Tibial nerve (tissue), 4 donors: Measurements from ENCODE around the gene FCER2.
A peak's percentile ranks its signal among the peaks of the same experiment; 100 is the strongest.

ENCODE experiments used
- EP300 ChIP-seq, 2 donors: sonication (generic); formaldehyde crosslinking; IDR thresholded peaks; one replicate each; pipeline ENCODE4 v1.6.1; 2017; ENCODE audit warnings: antibody characterized with exemption in 2 of 2, mild to moderate bottlenecking in 1 of 2
- TF ChIP-seq, protein P1 (sequence below), 5 experiments: fragments of 200-600 bp in 3 of 5; fragments of 450-650 bp in 2 of 5; sonication (generic) in 3 of 5; IDR thresholded peaks; one replicate each; pipeline ENCODE4 v1.5.1; 2016 to 2019; ENCODE audit warnings: antibody characterized with exemption in 5 of 5, mild to moderate bottlenecking in 3 of 5, moderate library complexity in 2 of 5

DNA sequence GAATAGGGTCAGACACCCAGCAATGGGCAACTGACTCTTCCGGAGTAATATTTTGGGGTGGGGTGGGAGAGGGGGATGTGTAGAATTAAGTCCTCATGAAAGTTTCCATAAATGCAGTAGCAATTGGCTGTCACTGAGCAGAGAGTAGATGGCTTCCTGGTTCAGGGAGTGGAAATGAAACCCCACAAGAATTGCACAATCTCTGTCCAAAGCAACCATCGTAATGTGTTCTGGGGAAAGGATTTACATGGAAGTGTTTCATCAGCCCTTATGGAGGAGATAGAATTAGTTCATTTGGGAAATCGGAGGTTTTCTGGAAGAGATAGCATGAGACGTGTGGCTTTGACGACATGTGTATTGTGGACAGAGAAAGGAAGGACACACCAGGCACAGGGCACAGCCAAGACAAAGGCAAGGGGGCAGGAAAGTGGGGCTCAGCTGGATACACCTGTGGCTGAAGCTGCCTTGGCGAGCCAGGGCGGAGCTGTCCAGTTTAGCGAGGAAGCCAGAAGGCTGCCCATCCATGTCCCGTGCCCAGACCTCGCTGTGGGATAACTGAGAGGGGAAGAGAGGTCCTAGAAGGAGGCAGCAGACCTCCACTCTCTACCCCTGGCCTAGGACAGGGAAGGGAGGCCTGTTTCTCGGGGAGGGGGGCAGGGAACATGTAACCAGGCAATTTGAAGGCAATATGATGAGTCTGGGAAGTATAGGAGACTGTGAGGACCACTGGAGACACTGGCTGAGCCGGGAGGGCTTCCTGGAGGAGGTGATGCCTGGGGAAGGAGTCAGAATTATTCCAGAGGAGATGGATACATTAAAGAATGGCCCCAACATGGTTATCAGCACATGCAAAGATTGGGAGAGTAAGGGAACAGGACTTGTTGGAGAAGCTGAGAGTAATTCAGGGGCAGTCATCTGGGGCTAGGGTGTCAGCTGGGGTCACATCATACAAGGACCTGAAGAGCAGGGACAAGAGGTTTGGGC lies 32.6 kb upstream of the FCER2 start:
- TF ChIP-seq, protein P1, sequence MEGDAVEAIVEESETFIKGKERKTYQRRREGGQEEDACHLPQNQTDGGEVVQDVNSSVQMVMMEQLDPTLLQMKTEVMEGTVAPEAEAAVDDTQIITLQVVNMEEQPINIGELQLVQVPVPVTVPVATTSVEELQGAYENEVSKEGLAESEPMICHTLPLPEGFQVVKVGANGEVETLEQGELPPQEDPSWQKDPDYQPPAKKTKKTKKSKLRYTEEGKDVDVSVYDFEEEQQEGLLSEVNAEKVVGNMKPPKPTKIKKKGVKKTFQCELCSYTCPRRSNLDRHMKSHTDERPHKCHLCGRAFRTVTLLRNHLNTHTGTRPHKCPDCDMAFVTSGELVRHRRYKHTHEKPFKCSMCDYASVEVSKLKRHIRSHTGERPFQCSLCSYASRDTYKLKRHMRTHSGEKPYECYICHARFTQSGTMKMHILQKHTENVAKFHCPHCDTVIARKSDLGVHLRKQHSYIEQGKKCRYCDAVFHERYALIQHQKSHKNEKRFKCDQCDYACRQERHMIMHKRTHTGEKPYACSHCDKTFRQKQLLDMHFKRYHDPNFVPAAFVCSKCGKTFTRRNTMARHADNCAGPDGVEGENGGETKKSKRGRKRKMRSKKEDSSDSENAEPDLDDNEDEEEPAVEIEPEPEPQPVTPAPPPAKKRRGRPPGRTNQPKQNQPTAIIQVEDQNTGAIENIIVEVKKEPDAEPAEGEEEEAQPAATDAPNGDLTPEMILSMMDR (IDR thresholded peaks at IDR 0.05) = no peak
- peak in 1 of 2 donors; percentile 54 for TF ChIP-seq EP300 (IDR thresholded peaks at IDR 0.05)
